Measurements from ENCODE around the gene NEB.

DNA sequence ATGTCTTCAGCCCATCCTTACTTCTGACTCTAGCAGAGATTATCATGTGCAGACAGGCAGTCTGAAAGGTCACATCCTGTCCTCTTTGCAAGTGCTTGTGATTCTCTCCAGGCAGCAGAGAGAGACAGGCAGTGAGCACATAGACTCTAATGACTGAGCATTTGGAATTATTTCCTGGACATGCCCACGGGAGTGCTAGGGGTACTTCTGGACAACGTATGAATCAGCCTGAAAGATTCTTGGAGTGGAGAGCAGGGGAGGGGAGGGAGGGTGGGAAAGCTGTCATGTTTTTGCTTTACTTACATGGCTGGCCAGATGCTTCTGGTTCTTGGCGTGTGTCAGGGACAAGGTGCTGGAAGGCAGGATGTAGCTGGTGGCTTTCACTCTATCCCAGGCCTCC is 174.0 kb downstream of the NEB start:
- TF ChIP-seq, protein P1, sequence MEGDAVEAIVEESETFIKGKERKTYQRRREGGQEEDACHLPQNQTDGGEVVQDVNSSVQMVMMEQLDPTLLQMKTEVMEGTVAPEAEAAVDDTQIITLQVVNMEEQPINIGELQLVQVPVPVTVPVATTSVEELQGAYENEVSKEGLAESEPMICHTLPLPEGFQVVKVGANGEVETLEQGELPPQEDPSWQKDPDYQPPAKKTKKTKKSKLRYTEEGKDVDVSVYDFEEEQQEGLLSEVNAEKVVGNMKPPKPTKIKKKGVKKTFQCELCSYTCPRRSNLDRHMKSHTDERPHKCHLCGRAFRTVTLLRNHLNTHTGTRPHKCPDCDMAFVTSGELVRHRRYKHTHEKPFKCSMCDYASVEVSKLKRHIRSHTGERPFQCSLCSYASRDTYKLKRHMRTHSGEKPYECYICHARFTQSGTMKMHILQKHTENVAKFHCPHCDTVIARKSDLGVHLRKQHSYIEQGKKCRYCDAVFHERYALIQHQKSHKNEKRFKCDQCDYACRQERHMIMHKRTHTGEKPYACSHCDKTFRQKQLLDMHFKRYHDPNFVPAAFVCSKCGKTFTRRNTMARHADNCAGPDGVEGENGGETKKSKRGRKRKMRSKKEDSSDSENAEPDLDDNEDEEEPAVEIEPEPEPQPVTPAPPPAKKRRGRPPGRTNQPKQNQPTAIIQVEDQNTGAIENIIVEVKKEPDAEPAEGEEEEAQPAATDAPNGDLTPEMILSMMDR (IDR thresholded peaks at IDR 0.05; ENCODE audit: low read length) = no peak
- TF ChIP-seq EZH2 (optimal IDR thresholded peaks at IDR 0.05; ENCODE audit: low read depth, low read length) = no peak

Measured in MM.1S (cell line).